Loucy (cell line): ENCODE measurements around the gene ILF3.

Experiments used
- CTCF ChIP-seq: fragments of 200-600 bp; sonication (generic); conservative IDR thresholded peaks from 2 replicates; pipeline ENCODE4 v1.5.1; 2014; ENCODE audit warnings: mild to moderate bottlenecking, antibody characterized with exemption, low read length
- EZH2phosphoT487 ChIP-seq: fragments of 200-600 bp; IDR thresholded peaks from 2 replicates; pipeline ENCODE4 v1.6.1; 2018; ENCODE audit warnings: antibody characterized with exemption, mild to moderate bottlenecking, moderate library complexity, borderline replicate concordance

GRCh38 chr19:10634430-10634829 lies 19.7 kb upstream of the ILF3 start:
- no peak for TF ChIP-seq CTCF
- no peak for TF ChIP-seq EZH2phosphoT487
